ENCODE results near the gene TFCP2. TPM values are rescaled to one million over a fixed set of nuclear protein-coding genes. Genes with fewer than 3 reads are reported as not detected.
A peak's percentile ranks its signal among the peaks of the same experiment; 100 is the strongest.

The TFCP2 gene
- total RNA-seq, 2 donors from 2014 or later: 24.4 to 30.9 TPM

DNA sequence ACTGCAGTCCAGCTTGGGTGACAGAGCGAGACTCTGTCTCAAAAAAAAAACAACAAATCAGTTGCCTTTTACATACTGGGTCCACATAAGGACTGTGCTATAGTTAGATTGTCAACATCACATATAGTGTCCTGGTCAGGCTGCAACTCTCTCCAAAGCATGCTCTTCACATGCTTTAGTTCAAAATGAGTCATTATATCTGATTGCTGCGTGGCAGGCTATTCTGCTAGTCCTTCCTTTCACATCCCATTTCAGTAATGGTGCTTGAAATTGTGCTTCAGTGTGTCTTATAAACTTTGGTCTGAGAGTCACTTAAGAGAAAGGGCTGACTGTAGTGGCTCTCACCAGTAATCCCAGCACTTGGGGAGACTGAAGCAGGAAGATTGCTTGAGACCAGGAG is 117.9 kb downstream of the TFCP2 start:
- intact Hi-C loops (cut with DNase I): no loop called here
- H3K36me3 ChIP-seq: peaks cover 15% of the 10 kb centered on the region

GRCh38 chr12:51051787-51052186 is 121.1 kb downstream of the TFCP2 start:
- intact Hi-C loops (cut with DNase I): no loop called here

More for the DNA sequence above, 117.9 kb downstream of the TFCP2 start:
- no peaks in the 10 kb centered on the region for H3K9me3 ChIP-seq
- H3K4me1 ChIP-seq: no peaks in the 10 kb centered on the region
- TF ChIP-seq CTCF (IDR thresholded peaks at IDR 0.05): no peak
- H3K9ac ChIP-seq (ENCODE audit: low read depth in 2 of 2, low read length in 2 of 2): no peak overlapping the region
- H3K4me3 ChIP-seq: no peak overlapping the region
- H3K27ac ChIP-seq: no peak overlapping the region
- no peaks in the 10 kb centered on the region for H3K27me3 ChIP-seq
- DNase-seq: no peak

DNA sequence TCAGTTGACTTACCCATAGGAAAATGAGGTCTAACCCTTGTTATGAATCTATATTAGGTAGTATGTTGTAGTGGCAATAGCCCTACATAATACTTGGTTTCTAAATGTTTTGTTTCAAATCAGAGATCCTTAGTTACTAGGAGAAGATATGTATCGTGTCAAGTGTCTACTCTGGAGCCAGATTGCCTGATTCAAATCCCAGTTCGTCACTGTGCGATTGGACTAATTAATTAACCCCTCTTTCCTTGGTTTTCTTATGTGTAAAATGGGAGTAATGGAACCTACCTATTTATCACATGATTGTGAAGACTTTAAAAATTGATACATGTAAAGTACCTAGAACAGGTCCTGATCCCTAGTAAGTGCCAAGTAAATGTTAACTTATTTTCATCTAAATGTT is 123.4 kb downstream of the TFCP2 start:
- TF ChIP-seq CTCF (IDR thresholded peaks at IDR 0.05): no peak
- Histone ChIP-seq H3K9ac (ENCODE audit: low read depth in 2 of 2, low read length in 2 of 2) (peak overlapping the region in 1 of 2 donors; percentile 90), H3K4me1 (no peaks in the 10 kb centered on the region), H3K27me3 (no peaks in the 10 kb centered on the region), H3K9me3 (no peaks in the 10 kb centered on the region), H3K27ac (no peak overlapping the region), H3K36me3 (no peaks in the 10 kb centered on the region), H3K4me3 (peak overlapping the region; percentile 51)
- intact Hi-C loops (cut with DNase I): loop anchor here (10.0 kb wide), 1 partner anchor 295 kb away; the partner anchor contains the start of gene CELA1
- no peak for DNase-seq

More at GRCh38 chr12:51051787-51052186, 121.1 kb downstream of the TFCP2 start:
- no peaks in the 10 kb centered on the region for H3K9me3 ChIP-seq
- DNase-seq: no peak
- no peaks in the 10 kb centered on the region for H3K27me3 ChIP-seq
- no peak overlapping the region for H3K27ac ChIP-seq
- no peak overlapping the region for H3K4me3 ChIP-seq
- H3K4me1 ChIP-seq: no peaks in the 10 kb centered on the region
- no peaks in the 10 kb centered on the region for H3K36me3 ChIP-seq
- TF ChIP-seq CTCF (IDR thresholded peaks at IDR 0.05): no peak
- no peak overlapping the region for H3K9ac ChIP-seq (ENCODE audit: low read depth in 2 of 2, low read length in 2 of 2)

- H3K27me3 ChIP-seq: no peaks in the 10 kb centered on the region
- peak; percentile 24 for DNase-seq
- peak overlapping the region; percentile 51 for H3K4me3 ChIP-seq
- no peaks in the 10 kb centered on the region for H3K9me3 ChIP-seq
- no peaks in the 10 kb centered on the region for H3K36me3 ChIP-seq
- intact Hi-C loops (cut with DNase I): loop anchor here (10.0 kb wide), 1 partner anchor 296 kb away; the partner anchor contains the start of gene CELA1
- H3K9ac ChIP-seq (ENCODE audit: low read depth in 2 of 2, low read length in 2 of 2): peak overlapping the region; percentile 89 to 90
- H3K4me1 ChIP-seq: no peaks in the 10 kb centered on the region
- no peak for TF ChIP-seq CTCF (IDR thresholded peaks at IDR 0.05)
- H3K27ac ChIP-seq: peak overlapping the region; percentile 96
These were observed 124.2 kb downstream of the TFCP2 start for GRCh38 chr12:51048661-51049251.

DNA sequence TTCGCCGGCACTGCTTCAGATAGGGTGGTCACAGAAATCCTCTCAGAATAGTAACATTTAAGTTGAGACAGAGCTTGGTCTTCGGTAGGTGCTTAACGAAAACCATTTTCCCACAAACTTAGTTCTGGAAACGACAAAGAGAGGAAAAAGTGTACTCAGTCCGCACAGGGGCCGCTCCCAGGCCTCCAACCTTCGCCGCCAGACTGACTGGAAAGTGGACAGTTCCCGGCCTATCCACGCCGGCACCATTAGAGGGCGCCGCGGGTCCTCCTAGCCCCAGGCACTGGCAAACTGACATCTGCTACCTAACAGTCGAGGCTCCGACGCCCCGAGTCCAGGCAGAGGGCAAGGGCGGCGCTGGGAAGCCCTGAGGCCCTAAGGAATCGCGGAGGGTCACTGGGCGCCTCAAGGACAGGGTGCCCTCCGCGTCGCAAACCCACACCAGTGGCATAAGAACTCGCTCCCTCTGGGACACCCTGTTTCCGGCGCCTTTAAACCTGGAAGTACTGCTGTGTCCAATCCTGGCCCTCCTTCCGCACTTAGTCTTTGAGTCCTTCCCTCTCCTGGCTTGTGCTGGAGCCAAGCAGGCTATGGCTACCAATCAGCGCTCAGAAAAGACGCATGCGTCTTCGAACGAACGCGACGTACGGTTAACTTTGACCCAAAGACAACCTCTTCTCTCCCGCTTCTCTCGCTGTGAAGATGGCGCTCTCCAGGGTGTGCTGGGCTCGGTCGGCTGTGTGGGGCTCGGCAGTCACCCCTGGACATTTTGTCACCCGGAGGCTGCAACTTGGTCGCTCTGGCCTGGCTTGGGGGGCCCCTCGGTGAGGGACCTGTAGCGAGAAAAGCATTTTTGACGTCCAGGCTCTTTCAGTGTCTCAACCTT is 125.0 kb downstream of the TFCP2 start, which contains the start of gene LETMD1:
Gene LETMD1, plus strand, starts transcription at position 673 of the 886 bp plus-strand sequence. Its CDS starts 30 bp downstream, at position 703.
- Histone ChIP-seq H3K27me3 (no peaks in the 10 kb centered on the region), H3K36me3 (no peaks in the 10 kb centered on the region), H3K4me1 (no peaks in the 10 kb centered on the region), H3K27ac (peak within 1 kb of the TSS; percentile 96), H3K9ac (ENCODE audit: low read depth in 2 of 2, low read length in 2 of 2) (peak within 1 kb of the TSS; percentile 89 to 90), H3K9me3 (no peaks in the 10 kb centered on the region), H3K4me3 (peak within 1 kb of the TSS; percentile 51)
- TF ChIP-seq CTCF (IDR thresholded peaks at IDR 0.05): peak; percentile 92
- peak; percentile 96 for DNase-seq
- intact Hi-C loops (cut with DNase I): loop anchor here (10.0 kb wide), 1 partner anchor 297 kb away; the partner anchor contains the start of gene CELA1

Other genes starting within 250 kb of the TFCP2 start
- gene HIGD1C, start 220.6 kb downstream of the TFCP2 start, total RNA-seq: not detected
- gene SLC11A2, start 146.8 kb downstream of the TFCP2 start, total RNA-seq: 10 to 100 TPM; 51.6 to 52.0 TPM
- gene LETMD1, start 124.8 kb downstream of the TFCP2 start, total RNA-seq: 10 to 100 TPM; 54.8 to 67.8 TPM
- gene CSRNP2, start 89.5 kb downstream of the TFCP2 start, total RNA-seq: 10 to 100 TPM; 13.6 to 17.1 TPM
- gene POU6F1, start 44.9 kb upstream of the TFCP2 start, total RNA-seq: 1 to 10 TPM; 4.9 to 5.6 TPM
- gene DAZAP2, start 65.7 kb upstream of the TFCP2 start, total RNA-seq: 100 to 1,000 TPM; 220 to 291 TPM
- 100 to 1,000 TPM in 1 of 2 donors, 10 to 100 TPM in 1; 74.4 to 119 TPM for gene SMAGP, start 97.3 kb upstream of the TFCP2 start, total RNA-seq
- gene BIN2, start 151.0 kb upstream of the TFCP2 start, total RNA-seq: 1 to 10 TPM; 6.7 to 6.8 TPM
- gene CELA1, start 173.5 kb upstream of the TFCP2 start, total RNA-seq: not detected
- 10 to 100 TPM; 24.7 to 27.1 TPM for gene GALNT6, start 218.3 kb upstream of the TFCP2 start, total RNA-seq